Smooth muscle cell (in vitro differentiated cells): ENCODE data around the gene AHNAK2. TPM values are rescaled to one million over a fixed set of nuclear protein-coding genes. Genes with fewer than 3 reads are reported as not detected.

Experiments used
- DNase-seq: peaks from one replicate; lab custom pipeline; 2025; ENCODE audit not compliant: unreplicated experiment; lab: John Stamatoyannopoulos, UW
- H2AFZ ChIP-seq: fragments of 200-600 bp; sonication (generic); 2 replicates; pipeline ENCODE4 v1.6.0; 2016; ENCODE audit warnings: antibody characterized with exemption, low read depth, mild to moderate bottlenecking
- H3F3A ChIP-seq: fragments of 200-600 bp; sonication (generic); 2 replicates; pipeline ENCODE4 v1.6.0; 2017; ENCODE audit warnings: antibody characterized with exemption, low read depth
- H3K27ac ChIP-seq: fragments of 200-600 bp; sonication (generic); 2 replicates; pipeline ENCODE4 v1.5.1; 2016; ENCODE audit warnings: low read depth, mild to moderate bottlenecking
- H3K27me3 ChIP-seq: fragments of 200-600 bp; sonication (generic); 2 replicates; pipeline ENCODE4 v1.6.1; 2016; ENCODE audit warnings: low read depth, mild to moderate bottlenecking
- H3K36me3 ChIP-seq: fragments of 200-600 bp; sonication (generic); 2 replicates; pipeline ENCODE4 v1.5.1; 2016; ENCODE audit warnings: low read depth
- H3K4me1 ChIP-seq: fragments of 200-600 bp; sonication (generic); 2 replicates; pipeline ENCODE4 v1.5.1; 2016; ENCODE audit warnings: low read depth
- H3K4me2 ChIP-seq: fragments of 200-600 bp; sonication (generic); 2 replicates; pipeline ENCODE4 v1.6.0; 2016; ENCODE audit warnings: mild to moderate bottlenecking
- H3K4me3 ChIP-seq: fragments of 200-600 bp; sonication (generic); 2 replicates; pipeline ENCODE4 v1.5.1; 2016; ENCODE audit warnings: mild to moderate bottlenecking
- H3K79me2 ChIP-seq: fragments of 200-600 bp; sonication (generic); 2 replicates; pipeline ENCODE4 v1.6.0; 2016; ENCODE audit warnings: low read depth, mild to moderate bottlenecking
- H3K9ac ChIP-seq: fragments of 200-600 bp; sonication (generic); 2 replicates; pipeline ENCODE4 v1.6.0; 2016; ENCODE audit warnings: low read depth
- H3K9me3 ChIP-seq: fragments of 200-600 bp; sonication (generic); replicated peaks from 2 replicates; pipeline ENCODE4 v1.5.1; 2016; ENCODE audit warnings: low read depth
- H4K20me1 ChIP-seq: fragments of 200-600 bp; sonication (generic); 2 replicates; pipeline ENCODE4 v1.6.0; 2016; ENCODE audit warnings: low read depth
- CTCF ChIP-seq: fragments of 200-600 bp; sonication (generic); IDR thresholded peaks from 2 replicates; pipeline ENCODE4 v1.5.1; 2017; ENCODE audit warnings: borderline replicate concordance, mild to moderate bottlenecking, antibody characterized with exemption; ENCODE audit not compliant: insufficient read depth, poor library complexity, severe bottlenecking
- WGBS: methylation state at CpG from one replicate; pipeline ENCODE4 v1.1.7; 2016; ENCODE audit warnings: low lambda C conversion rate; 5-methylcytosine and 5-hydroxymethylcytosine counted together
- polyA plus RNA-seq: library from polyadenylated mRNA; unstranded; fragments of >200 nt; fragmentation: Nextera tagmentation; extraction: Ambion mirVana; gene quantifications from 2 replicates; pipeline ENCODE4 v1.2.1, GENCODE V29; 2016
- total RNA-seq: library from RNA; depleted of rRNA; stranded (reverse); fragments of >200 nt; gene quantifications from 2 replicates; pipeline ENCODE4 v1.2.3, GENCODE V29; 2014

Gene AHNAK2
- total and polyA plus RNA-seq, 2 experiments from 2014 or later, result 10.3 to 53.8 TPM

- WGBS, result 3% methylated on average over 12 of the region's 12 CpGs
- Histone ChIP-seq H3K4me1 (peaks cover 23% of the 10 kb centered on the region), H3K79me2 (no peaks in the 10 kb centered on the region), H3K9ac (no peak overlapping the region), H3K9me3 (no peaks in the 10 kb centered on the region), H3K27ac (peak overlapping the region; percentile 56), H3K4me2 (peak overlapping the region; percentile 88), H4K20me1 (peaks cover 22% of the 10 kb centered on the region), H3F3A (no peaks in the 10 kb centered on the region), H3K27me3 (no peaks in the 10 kb centered on the region), H2AFZ (peak overlapping the region; percentile 73), H3K4me3 (peak overlapping the region; percentile 36), H3K36me3 (no peaks in the 10 kb centered on the region)
- no peak for TF ChIP-seq CTCF
- DNase-seq, result peak; percentile 47
These were observed 10.0 kb downstream of the AHNAK2 start for GRCh38 chr14:104968153-104968527.

- no peak for DNase-seq
- no peaks in the 10 kb centered on the region for H3K27me3 ChIP-seq
- H2AFZ ChIP-seq, result peak overlapping the region; percentile 73
- H3K36me3 ChIP-seq, result no peaks in the 10 kb centered on the region
- H3F3A ChIP-seq, result no peaks in the 10 kb centered on the region
- peak overlapping the region; percentile 88 for H3K4me2 ChIP-seq
- peak overlapping the region; percentile 36 for H3K4me3 ChIP-seq
- TF ChIP-seq CTCF, result no peak
- no peaks in the 10 kb centered on the region for H3K79me2 ChIP-seq
- WGBS, result 12% methylated on average over 36 of the region's 36 CpGs
- H3K9ac ChIP-seq, result peak overlapping the region; percentile 8
- peaks cover 28% of the 10 kb centered on the region for H4K20me1 ChIP-seq
- peaks cover 18% of the 10 kb centered on the region for H3K4me1 ChIP-seq
- H3K27ac ChIP-seq, result peak overlapping the region; percentile 56
- H3K9me3 ChIP-seq, result no peaks in the 10 kb centered on the region
These were observed 10.6 kb downstream of the AHNAK2 start for GRCh38 chr14:104967386-104968152.

- Histone ChIP-seq H4K20me1 (peaks cover 31% of the 10 kb centered on the region), H3K79me2 (no peaks in the 10 kb centered on the region), H3F3A (no peaks in the 10 kb centered on the region), H3K36me3 (no peaks in the 10 kb centered on the region), H3K4me1 (peaks cover 17% of the 10 kb centered on the region), H2AFZ (no peak overlapping the region), H3K27me3 (no peaks in the 10 kb centered on the region), H3K27ac (no peak overlapping the region), H3K9ac (no peak overlapping the region), H3K9me3 (no peaks in the 10 kb centered on the region), H3K4me3 (no peak overlapping the region), H3K4me2 (peak overlapping the region; percentile 88)
- no peak for DNase-seq
- no peak for TF ChIP-seq CTCF
- WGBS, result 79% methylated on average over 8 of the region's 8 CpGs
These were observed 11.2 kb downstream of the AHNAK2 start for GRCh38 chr14:104966981-104967385.
